GM12891 (cell line): ENCODE measurements around the gene TMEM11.

Source experiments
- POLR2A ChIP-seq: IDR thresholded peaks from 2 replicates; pipeline ENCODE4 v1.6.1; 2011; ENCODE audit warnings: low read depth, low read length, control low read depth
- POLR2AphosphoS5 ChIP-seq: IDR thresholded peaks from 2 replicates; pipeline ENCODE4 v1.6.1; 2011; ENCODE audit warnings: low read depth, low read length, control low read depth
- POU2F2 ChIP-seq: IDR thresholded peaks from 2 replicates; pipeline ENCODE4 v1.6.1; 2011; ENCODE audit warnings: low read depth, mild to moderate bottlenecking, control low read depth, low read length, moderate library complexity
- SPI1 ChIP-seq: IDR thresholded peaks from 2 replicates; pipeline ENCODE4 v1.6.1; 2011; ENCODE audit warnings: low read depth, low read length, control low read depth
- TAF1 ChIP-seq: IDR thresholded peaks from 2 replicates; pipeline ENCODE4 v1.6.1; 2011; ENCODE audit warnings: low read depth, low read length, control low read depth

GRCh38 chr17:21201298-21201595 is 12.7 kb downstream of the TMEM11 start:
- TF ChIP-seq TAF1 = no peak
- TF ChIP-seq POLR2A = no peak
- TF ChIP-seq POLR2AphosphoS5 = no peak
- TF ChIP-seq POU2F2 = no peak
- TF ChIP-seq SPI1 = no peak
